HCT116 (cell line): ENCODE results near the gene SAPCD2. TPM values are rescaled to one million over a fixed set of nuclear protein-coding genes. Genes with fewer than 3 reads are reported as not detected.

Experiments used
- ATAC-seq: fragments of 200-7000 bp; cut with Tn5 transposase; 2 replicates; pipeline ENCODE4 v1.9.1; 2020; ENCODE audit warnings: mild to moderate bottlenecking, moderate library complexity
- BruUV-seq: library from RNA; stranded (reverse); fragments of 400-500 nt; replicated peaks from 2 replicates; lab custom pipeline; 2021; lab: Mats Ljungman, UMichigan
- CTCF ChIA-PET: fragments of 300-600 bp; sonication (Branson Sonifier 250); formaldehyde crosslinking; loops from one replicate; lab custom pipeline; 2021; ENCODE audit warnings: antibody characterized with exemption; lab: Charles Lee
- POLR2A ChIA-PET: fragments of 300-600, 350-600 bp; sonication (Branson Sonifier 250); formaldehyde crosslinking; loops from one replicate; lab custom pipeline; 2021; ENCODE audit warnings: antibody characterized with exemption; lab: Charles Lee
- RAD21 ChIA-PET, 2 experiments: fragments of 300-600 bp; sonication (Branson Sonifier 250); formaldehyde crosslinking; loops; one replicate each; lab custom pipeline; 2023; ENCODE audit warnings: low total read pairs in 2 of 2; ENCODE audit not compliant: uncharacterized antibody in 2 of 2, unreplicated experiment in 2 of 2, low non-redundant PET in 1 of 2; lab: Charles Lee
- DNase-seq: peaks from one replicate; pipeline ENCODE4 v3.0.0-alpha.2; 2010; ENCODE audit warnings: low read depth, low spot score
- H2AFZ ChIP-seq: fragments of 200-600 bp; shearing (Covaris generic), sonication (generic); 2 replicates; pipeline ENCODE4 v1.6.1; 2017; ENCODE audit warnings: low read depth, mixed run types, mixed read lengths, antibody characterized with exemption, low read length; ENCODE audit not compliant: poor library complexity, severe bottlenecking
- H3K27ac ChIP-seq: 2 replicates; pipeline ENCODE4 v1.5.1; 2012; ENCODE audit warnings: low read depth, low read length
- H3K27me3 ChIP-seq: fragments of 200-600 bp; sonication (generic); 2 replicates; pipeline ENCODE4 v1.6.1; 2016; ENCODE audit warnings: mixed run types, low read length, mixed read lengths; ENCODE audit not compliant: insufficient read depth
- H3K36me3 ChIP-seq, 2 experiments: fragments of 200-500 bp in 1 of 2; fragments of 200-600 bp in 1 of 2; sonication (Bioruptor generic) in 1 of 2; sonication (generic) in 1 of 2; 2 replicates each; pipeline versions ENCODE4 v1.5.1 to v1.6.1; 2014 to 2016; ENCODE audit warnings: low read length in 2 of 2, inconsistent platforms in 1 of 2, mixed read lengths in 1 of 2, mixed run types in 1 of 2; ENCODE audit not compliant: insufficient read depth in 2 of 2, control insufficient read depth in 1 of 2
- H3K4me1 ChIP-seq, 2 experiments: fragments of 200-600 bp in 1 of 2; sonication (generic) in 1 of 2; 2 replicates each; pipeline versions ENCODE4 v1.5.1 to v1.6.1; 2012 to 2017; ENCODE audit warnings: low read length in 2 of 2, inconsistent platforms in 1 of 2, mild to moderate bottlenecking in 1 of 2, mixed read lengths in 1 of 2, mixed run types in 1 of 2, moderate library complexity in 1 of 2; ENCODE audit not compliant: insufficient read depth in 2 of 2, control insufficient read depth in 1 of 2
- H3K4me2 ChIP-seq: fragments of 200-600 bp; sonication (generic); 2 replicates; pipeline ENCODE4 v1.6.1; 2017; ENCODE audit warnings: mixed run types, low read length, mixed read lengths
- H3K4me3 ChIP-seq, 2 experiments: fragments of 200-600 bp in 1 of 2; sonication (generic) in 1 of 2; replicated peaks in 1 of 2; 2 replicates each; pipeline ENCODE4 v1.5.1; 2011 to 2016; ENCODE audit warnings: low read length in 2 of 2, control low read depth in 1 of 2, low read depth in 1 of 2, mild to moderate bottlenecking in 1 of 2, mixed read lengths in 1 of 2, mixed run types in 1 of 2
- H3K79me2 ChIP-seq: fragments of 200-600 bp; sonication (generic); 2 replicates; pipeline ENCODE4 v1.6.1; 2017; ENCODE audit warnings: mild to moderate bottlenecking, mixed run types, low read length, moderate library complexity, mixed read lengths; ENCODE audit not compliant: insufficient read depth
- H3K9ac ChIP-seq: fragments of 200-600 bp; sonication (generic); 2 replicates; pipeline ENCODE4 v1.6.1; 2016; ENCODE audit warnings: low read length, mixed read lengths
- H3K9me2 ChIP-seq: fragments of 200-600 bp; sonication (generic), shearing (Covaris generic); 2 replicates; pipeline ENCODE4 v1.6.1; 2017; ENCODE audit warnings: mixed run types, mild to moderate bottlenecking, moderate library complexity; ENCODE audit not compliant: insufficient read depth
- H3K9me3 ChIP-seq, 2 experiments: fragments of 200-500 bp in 1 of 2; fragments of 200-600 bp in 1 of 2; sonication (Bioruptor generic) in 1 of 2; sonication (generic) in 1 of 2; 2 replicates each; pipeline ENCODE4 v1.6.1; 2014 to 2017; ENCODE audit warnings: low read length in 2 of 2, mixed read lengths in 2 of 2, inconsistent platforms in 1 of 2, low read depth in 1 of 2, mild to moderate bottlenecking in 1 of 2, mixed run types in 1 of 2, moderate library complexity in 1 of 2; ENCODE audit not compliant: control insufficient read depth in 1 of 2, insufficient read depth in 1 of 2
- H4K20me1 ChIP-seq: fragments of 200-600 bp; sonication (generic), shearing (Covaris generic); 2 replicates; pipeline ENCODE4 v1.6.1; 2017; ENCODE audit warnings: mixed run types, mild to moderate bottlenecking, moderate library complexity; ENCODE audit not compliant: insufficient read depth
- CTCF ChIP-seq, 3 experiments: fragments of 200-600 bp in 1 of 3; sonication (generic) in 1 of 3; IDR thresholded peaks in 2 of 3; conservative IDR thresholded peaks in 1 of 3; 2 replicates each; pipeline ENCODE4 v1.5.1; 2012 to 2017; ENCODE audit warnings: low read depth in 2 of 3, low read length in 2 of 3, antibody characterized with exemption in 1 of 3, borderline replicate concordance in 1 of 3, control low read depth in 1 of 3, mild to moderate bottlenecking in 1 of 3, mixed read lengths in 1 of 3, mixed run types in 1 of 3, moderate library complexity in 1 of 3; ENCODE audit not compliant: insufficient read depth in 1 of 3
- JUND ChIP-seq: IDR thresholded peaks from 2 replicates; pipeline ENCODE4 v1.6.1; 2012
- SP1 ChIP-seq: IDR thresholded peaks from 2 replicates; pipeline ENCODE4 v1.6.1; 2012; ENCODE audit warnings: low read depth
- ZBTB33 ChIP-seq: IDR thresholded peaks from 2 replicates; pipeline ENCODE4 v1.6.1; 2011; ENCODE audit warnings: mild to moderate bottlenecking, low read length, moderate library complexity; ENCODE audit not compliant: insufficient replicate concordance; ENCODE audit errors: extremely low read depth
- intact Hi-C: fragments of 100-400 bp; cut with micrococcal nuclease; formaldehyde crosslinking; loops from 2 replicates; pipeline ENCODE4 v1.10.0; 2022
- total RNA-seq: library from RNA; stranded (reverse); gene quantifications from one replicate; pipeline ENCODE4 v1.2.1, GENCODE V29; 2021; ENCODE audit not compliant: unreplicated experiment

The SAPCD2 gene
- total RNA-seq, 1 experiment from 2014 or later = 71.7 TPM

- Histone ChIP-seq H2AFZ (no peak overlapping the region), H3K4me1 (peaks cover 38 to 60% of the 10 kb centered on the region in 2 experiments), H3K9me2 (no peaks in the 10 kb centered on the region), H3K36me3 (peaks cover 0 to 8% of the 10 kb centered on the region in 2 experiments; a peak in 1 of 4 replicates), H3K9ac (no peak overlapping the region), H3K4me2 (no peak overlapping the region), H4K20me1 (no peaks in the 10 kb centered on the region), H3K27me3 (no peaks in the 10 kb centered on the region), H3K4me3 (no peak overlapping the region), H3K27ac (no peak overlapping the region), H3K79me2 (peaks cover 5% of the 10 kb centered on the region; the same call in 1 of the 2 replicates), H3K9me3 (no peaks in the 10 kb centered on the region)
- BruUV-seq = no TSS peak
- ChIA-PET POLR2A (no interaction called here), CTCF (interaction anchor here (1.1 kb wide), 1 partner anchor 12 kb away, joined by 6 read pairs; no protein-coding TSS in a partner anchor), RAD21 (no interaction called here)
- ATAC-seq = no peak
- TF ChIP-seq ZBTB33 (no peak), SP1 (no peak), JUND (no peak), CTCF (IDR thresholded peaks at IDR 0.05 in 2 of 3, conservative IDR thresholded peaks at IDR 0.05 in 1 of 3; ENCODE audit: borderline replicate concordance in 1 of 3, insufficient read depth in 1 of 3, low read depth in 2 of 3, low read length in 2 of 3) (no peak)
- DNase-seq = no peak
- intact Hi-C loops = no loop called here
Observed at GRCh38 chr9:137080260-137081122, 10.1 kb upstream of the SAPCD2 start.
